GM20000 (cell line): ENCODE data around the gene GMPR.

Source experiments
- DNase-seq: peaks from one replicate; pipeline ENCODE4 v3.0.0; 2012; ENCODE audit warnings: low spot score
- TF ChIP-seq, protein P1 (sequence below): IDR thresholded peaks from 2 replicates; pipeline ENCODE4 v1.5.1; 2012; ENCODE audit warnings: mild to moderate bottlenecking, control low read depth; ENCODE audit errors: extremely low read depth, missing control alignments

The GMPR gene

DNA sequence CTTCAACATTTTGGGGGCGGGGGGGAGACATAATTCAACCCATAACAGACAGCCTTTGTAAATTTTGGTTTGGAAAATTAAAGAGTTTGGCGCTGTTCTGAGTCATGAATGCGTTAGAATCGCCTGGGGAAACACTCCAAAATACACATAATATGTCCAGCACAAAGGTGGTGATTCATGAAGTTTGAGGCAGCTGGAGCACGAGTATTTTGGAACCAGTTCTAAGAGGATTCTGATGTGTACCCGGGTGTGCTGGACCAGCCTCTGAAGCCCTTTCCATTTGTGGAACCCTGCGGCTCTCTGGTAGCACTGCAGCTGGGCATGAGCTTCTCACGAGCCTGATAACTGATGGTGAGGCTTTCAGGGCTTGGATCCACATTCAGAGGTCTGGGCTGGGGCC lies 4.7 kb downstream of the GMPR start:
- no peak for DNase-seq
- TF ChIP-seq, protein P1, sequence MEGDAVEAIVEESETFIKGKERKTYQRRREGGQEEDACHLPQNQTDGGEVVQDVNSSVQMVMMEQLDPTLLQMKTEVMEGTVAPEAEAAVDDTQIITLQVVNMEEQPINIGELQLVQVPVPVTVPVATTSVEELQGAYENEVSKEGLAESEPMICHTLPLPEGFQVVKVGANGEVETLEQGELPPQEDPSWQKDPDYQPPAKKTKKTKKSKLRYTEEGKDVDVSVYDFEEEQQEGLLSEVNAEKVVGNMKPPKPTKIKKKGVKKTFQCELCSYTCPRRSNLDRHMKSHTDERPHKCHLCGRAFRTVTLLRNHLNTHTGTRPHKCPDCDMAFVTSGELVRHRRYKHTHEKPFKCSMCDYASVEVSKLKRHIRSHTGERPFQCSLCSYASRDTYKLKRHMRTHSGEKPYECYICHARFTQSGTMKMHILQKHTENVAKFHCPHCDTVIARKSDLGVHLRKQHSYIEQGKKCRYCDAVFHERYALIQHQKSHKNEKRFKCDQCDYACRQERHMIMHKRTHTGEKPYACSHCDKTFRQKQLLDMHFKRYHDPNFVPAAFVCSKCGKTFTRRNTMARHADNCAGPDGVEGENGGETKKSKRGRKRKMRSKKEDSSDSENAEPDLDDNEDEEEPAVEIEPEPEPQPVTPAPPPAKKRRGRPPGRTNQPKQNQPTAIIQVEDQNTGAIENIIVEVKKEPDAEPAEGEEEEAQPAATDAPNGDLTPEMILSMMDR = no peak

DNA sequence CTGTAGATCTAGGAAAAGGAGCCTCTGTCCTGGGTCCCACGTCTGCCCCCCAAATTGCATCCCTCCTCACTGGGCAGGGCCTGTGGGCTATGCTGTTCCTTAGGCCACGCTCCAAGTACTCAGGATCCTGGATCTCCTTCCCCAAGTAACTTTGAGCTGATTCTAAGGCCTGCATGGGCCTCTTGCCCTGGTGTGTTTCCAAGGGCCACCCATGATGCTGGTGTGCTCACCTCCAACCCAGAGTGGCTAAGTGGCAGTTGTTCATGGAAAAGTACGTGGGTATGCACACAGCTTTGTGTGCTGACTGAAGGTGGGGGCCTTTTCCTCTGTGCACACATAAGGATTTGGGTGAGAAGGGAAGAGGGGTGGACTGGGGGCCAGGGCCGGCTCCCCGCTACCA lies 5.3 kb downstream of the GMPR start:
- TF ChIP-seq, protein P1 = no peak
- no peak for DNase-seq

DNA sequence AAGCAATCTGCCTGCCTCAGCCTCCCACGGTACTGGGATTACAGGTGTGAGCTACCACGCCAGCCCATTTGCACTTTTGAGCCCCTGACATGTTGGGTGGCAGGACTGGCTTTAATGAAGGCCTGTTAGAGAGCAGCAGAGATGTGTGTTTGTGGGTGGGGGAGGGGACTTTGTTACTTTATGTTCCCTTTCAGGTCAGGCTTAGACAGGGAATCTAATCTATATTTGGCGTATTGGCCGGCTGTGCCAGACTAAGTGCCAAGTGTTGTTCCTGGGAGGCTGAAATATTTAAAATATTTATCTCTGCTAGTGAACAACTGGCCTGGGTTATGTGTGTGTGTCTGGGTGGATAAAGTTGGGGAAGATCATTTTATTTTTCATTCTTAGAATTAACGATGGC lies 6.1 kb downstream of the GMPR start:
- TF ChIP-seq, protein P1 = no peak

DNA sequence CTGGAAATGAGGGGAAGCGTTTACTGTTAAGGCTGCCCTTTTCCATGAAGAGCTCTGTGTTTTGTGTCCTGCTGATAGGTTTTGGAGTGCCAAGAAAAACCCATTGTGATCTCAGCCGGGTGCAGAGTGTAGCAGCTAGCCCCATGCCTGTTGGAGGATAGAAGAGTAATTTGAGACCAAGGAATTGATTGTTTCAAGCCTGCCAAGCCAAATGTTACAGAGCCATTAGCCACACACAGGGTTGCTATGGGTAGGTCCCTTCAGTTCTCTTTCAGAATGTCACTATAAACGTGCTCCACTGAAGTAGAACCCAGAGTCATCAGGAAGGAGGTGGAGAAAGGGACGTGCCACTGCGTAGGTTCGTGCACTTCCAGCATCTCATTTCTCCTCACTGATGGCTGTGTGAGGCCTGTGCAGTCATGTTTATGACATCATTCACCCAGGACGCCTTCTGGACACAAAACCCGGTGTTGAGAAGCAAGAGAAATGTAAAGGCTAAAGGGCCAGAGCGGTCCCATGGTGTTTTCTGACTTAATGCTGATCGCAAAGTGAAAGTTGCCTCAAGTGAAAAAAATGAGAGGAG lies 6.6 kb downstream of the GMPR start:
- TF ChIP-seq, protein P1 = no peak
- DNase-seq = no peak

More for the DNA sequence above, 6.1 kb downstream of the GMPR start:
- no peak for DNase-seq

DNA sequence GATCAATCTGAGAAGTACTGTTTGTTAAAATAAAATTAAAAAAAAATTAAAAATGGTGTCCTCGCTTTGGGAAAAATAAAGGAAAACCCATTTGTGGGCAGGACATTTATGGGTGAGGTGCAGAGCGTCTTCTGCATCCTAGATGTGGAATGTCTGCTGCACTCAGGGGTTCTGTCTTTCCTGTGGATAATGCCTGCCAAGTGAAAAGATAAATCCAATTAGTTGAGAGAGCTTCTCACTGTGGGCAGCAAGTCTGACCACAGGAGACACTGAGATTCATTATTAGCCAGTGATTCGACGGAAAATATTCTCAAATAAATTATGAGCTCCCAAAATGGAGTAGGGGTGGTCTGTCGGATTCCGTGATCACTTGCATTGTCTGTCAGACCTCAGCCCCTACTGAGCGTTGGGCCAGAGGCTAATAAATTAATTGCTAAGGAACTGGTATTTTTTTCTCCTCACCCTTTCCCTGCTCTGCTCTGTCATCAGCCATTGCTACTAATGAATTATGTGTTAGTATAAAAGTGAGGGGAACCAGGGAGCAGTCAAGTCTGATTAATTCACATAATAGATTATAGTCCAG lies 10.0 kb downstream of the GMPR start:
- TF ChIP-seq, protein P1 = no peak
- no peak for DNase-seq

DNA sequence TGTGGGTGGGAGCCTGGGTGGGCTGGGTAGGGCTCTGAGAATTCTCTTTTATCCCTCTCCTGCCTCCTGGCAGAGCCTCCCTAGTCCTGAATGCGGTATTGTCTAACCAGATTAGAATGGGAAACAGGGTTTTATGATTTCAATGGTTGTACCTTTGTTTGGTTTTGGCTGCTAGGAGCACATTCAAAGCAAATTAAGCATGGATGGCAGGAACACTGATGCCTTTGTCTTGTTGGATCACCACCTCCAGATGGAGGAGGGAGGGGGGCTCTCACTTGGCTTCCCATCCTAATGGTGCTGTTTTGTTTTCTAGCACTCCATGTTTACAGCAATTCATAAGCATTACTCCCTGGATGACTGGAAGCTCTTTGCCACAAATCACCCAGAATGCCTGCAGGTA lies 11.6 kb downstream of the GMPR start:
- DNase-seq = no peak
- TF ChIP-seq, protein P1 = no peak

DNA sequence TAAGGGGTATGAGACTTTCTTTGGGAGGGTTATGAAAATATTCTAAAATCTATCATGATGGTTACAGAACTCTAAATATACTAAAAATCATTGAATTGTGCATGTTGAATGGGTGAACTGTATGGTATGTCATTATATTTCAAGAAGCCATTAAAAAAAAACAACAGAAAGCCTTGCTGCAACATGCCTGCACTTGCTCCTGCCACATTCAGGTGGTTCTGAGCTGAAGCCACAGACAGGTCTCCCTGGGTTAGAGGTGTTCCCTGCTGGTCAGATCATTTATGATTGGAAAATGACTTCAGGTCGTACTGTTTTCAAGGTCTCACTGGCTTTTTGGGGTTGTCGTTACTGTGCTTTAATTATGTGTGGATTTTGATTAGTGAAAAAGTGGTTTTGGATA lies 13.3 kb downstream of the GMPR start:
- TF ChIP-seq, protein P1 = no peak
- DNase-seq = no peak
